CD8-positive, alpha-beta memory T cell (primary cell): Measurements from ENCODE around the gene KCNG4. TPM values are rescaled to one million over a fixed set of nuclear protein-coding genes. Genes with fewer than 3 reads are reported as not detected.

Source experiments
- CTCF ChIA-PET: fragments of 350-600 bp; sonication (Branson Sonifier 250); formaldehyde crosslinking; loops from one replicate; lab custom pipeline; 2021; ENCODE audit warnings: antibody characterized with exemption; lab: Charles Lee
- POLR2A ChIA-PET: fragments of 350-600 bp; sonication (Branson Sonifier 250); formaldehyde crosslinking; loops from one replicate; lab custom pipeline; 2021; ENCODE audit warnings: antibody characterized with exemption; lab: Charles Lee
- DNase-seq, 5 donors: peaks; one replicate each; pipeline versions ENCODE4 v3.0.0 to v3.0.0-alpha.2; 2020 to 2022; ENCODE audit warnings: mixed read lengths in 1 of 5
- H3K27ac ChIP-seq: one replicate; pipeline ENCODE4 v1.7.0; 2013; ENCODE audit warnings: low read depth, mild to moderate bottlenecking, low read length, moderate library complexity
- H3K27me3 ChIP-seq: 2 replicates; pipeline ENCODE4 v1.7.0; 2013; ENCODE audit warnings: low read length, mild to moderate bottlenecking; ENCODE audit not compliant: insufficient read depth, poor library complexity, severe bottlenecking
- H3K36me3 ChIP-seq: 2 replicates; pipeline ENCODE4 v1.7.0; 2013; ENCODE audit warnings: mild to moderate bottlenecking, low read length, moderate library complexity; ENCODE audit not compliant: insufficient read depth
- H3K4me1 ChIP-seq: 2 replicates; pipeline ENCODE4 v1.7.0; 2013; ENCODE audit warnings: mild to moderate bottlenecking, low read length, moderate library complexity; ENCODE audit not compliant: insufficient read depth
- H3K4me3 ChIP-seq: 2 replicates; pipeline ENCODE4 v1.7.0; 2013; ENCODE audit warnings: mild to moderate bottlenecking, low read length
- H3K9me3 ChIP-seq: 2 replicates; pipeline ENCODE4 v1.7.0; 2013; ENCODE audit warnings: mild to moderate bottlenecking, low read length
- H3K27ac Mint-ChIP-seq, 8 donors: one replicate each; pipeline ENCODE4 v1.8.0; 2020 to 2021; ENCODE audit warnings: mixed read lengths in 8 of 8, mild to moderate bottlenecking in 6 of 8, inconsistent platforms in 3 of 8, moderate library complexity in 3 of 8
- H3K27me3 Mint-ChIP-seq, 2 donors: one replicate each; pipeline ENCODE4 v1.8.0; 2020 to 2021; ENCODE audit warnings: mixed read lengths in 2 of 2, mild to moderate bottlenecking in 1 of 2, moderate library complexity in 1 of 2
- H3K36me3 Mint-ChIP-seq, 3 donors: one replicate each; pipeline ENCODE4 v1.8.0; 2020 to 2021; ENCODE audit warnings: mixed read lengths in 3 of 3, inconsistent platforms in 1 of 3, mild to moderate bottlenecking in 1 of 3
- H3K4me1 Mint-ChIP-seq, 3 donors: one replicate each; pipeline ENCODE4 v1.8.0; 2020 to 2021; ENCODE audit warnings: mixed read lengths in 3 of 3, inconsistent platforms in 1 of 3, mild to moderate bottlenecking in 1 of 3
- H3K4me3 Mint-ChIP-seq, 7 donors: one replicate each; pipeline ENCODE4 v1.8.0; 2020 to 2021; ENCODE audit warnings: mixed read lengths in 7 of 7, mild to moderate bottlenecking in 6 of 7, moderate library complexity in 4 of 7, inconsistent platforms in 2 of 7
- H3K9me3 Mint-ChIP-seq, 5 donors: one replicate each; pipeline ENCODE4 v1.8.0; 2020 to 2022; ENCODE audit warnings: mixed read lengths in 5 of 5, mild to moderate bottlenecking in 3 of 5, moderate library complexity in 2 of 5, inconsistent platforms in 1 of 5
- polyA plus RNA-seq: library from polyadenylated mRNA; unstranded; fragments of 300-500 nt; fragmentation: Illumina TruSeq; gene quantifications from one replicate; pipeline ENCODE4 v1.2.3, GENCODE V29; 2021
- total RNA-seq, 2 experiments: library from RNA; stranded (reverse); gene quantifications; one replicate each; pipeline ENCODE4 v1.2.3, GENCODE V29; 2021

Gene KCNG4
- total and polyA plus RNA-seq, 3 experiments from 2014 or later, result not detected

GRCh38 chr16:84260766-84261554 lies 21.1 kb upstream of the KCNG4 start:
- peaks cover 12 to 54% of the 10 kb centered on the region in 2 donors for H3K27me3 Mint-ChIP-seq
- ChIA-PET POLR2A (no interaction called here), CTCF (interaction anchor here (0.5 to 1.1 kb wide), 3 partner anchors 20 to 493 kb away, joined by 3 read pairs; no protein-coding TSS in a partner anchor)
- no peak overlapping the region for H3K4me3 ChIP-seq
- H3K4me1 Mint-ChIP-seq, result no peaks in the 10 kb centered on the region
- no peak overlapping the region for H3K27ac Mint-ChIP-seq
- no peaks in the 10 kb centered on the region for H3K36me3 Mint-ChIP-seq
- no peaks in the 10 kb centered on the region for H3K27me3 ChIP-seq
- no peaks in the 10 kb centered on the region for H3K4me1 ChIP-seq
- H3K9me3 Mint-ChIP-seq, result peaks cover 0 to 2% (median 0%) of the 10 kb centered on the region in 5 donors
- no peaks in the 10 kb centered on the region for H3K9me3 ChIP-seq
- DNase-seq, result no peak
- no peaks in the 10 kb centered on the region for H3K36me3 ChIP-seq
- no peak overlapping the region for H3K4me3 Mint-ChIP-seq
- H3K27ac ChIP-seq, result no peak overlapping the region

DNA sequence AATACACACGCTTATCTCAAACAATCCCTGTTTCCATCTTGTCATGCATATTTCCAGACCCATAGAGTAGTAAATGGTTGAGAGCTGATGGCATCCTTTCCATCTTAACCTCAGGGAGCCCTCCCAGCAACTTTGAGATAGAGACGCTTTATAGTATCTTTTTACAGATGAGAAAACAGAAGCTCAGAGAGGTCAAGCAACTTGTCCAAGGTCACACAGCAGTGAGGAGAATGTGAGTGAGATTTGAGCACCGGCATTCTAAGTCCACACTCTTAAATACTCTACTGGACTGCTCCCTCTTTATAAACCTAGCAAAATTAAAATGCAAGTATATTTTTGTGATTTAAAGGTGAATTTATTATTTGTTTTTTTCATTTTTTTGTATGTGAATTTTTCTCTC lies 19.9 kb upstream of the KCNG4 start:
- Mint-ChIP-seq H3K4me3 (no peak overlapping the region), H3K4me1 (no peaks in the 10 kb centered on the region), H3K36me3 (no peaks in the 10 kb centered on the region), H3K9me3 (peaks cover 0 to 2% (median 0%) of the 10 kb centered on the region in 5 donors), H3K27me3 (peaks cover 12 to 49% of the 10 kb centered on the region in 2 donors), H3K27ac (no peak overlapping the region)
- DNase-seq, result no peak
- Histone ChIP-seq H3K27ac (no peak overlapping the region), H3K36me3 (no peaks in the 10 kb centered on the region), H3K4me3 (no peak overlapping the region), H3K9me3 (no peaks in the 10 kb centered on the region), H3K4me1 (no peaks in the 10 kb centered on the region), H3K27me3 (no peaks in the 10 kb centered on the region)
- ChIA-PET CTCF (interaction anchor here (1.1 kb wide), 2 partner anchors 17 to 495 kb away, joined by 3 read pairs; no protein-coding TSS in a partner anchor), POLR2A (no interaction called here)

GRCh38 chr16:84258266-84258665 lies 18.5 kb upstream of the KCNG4 start:
- Histone ChIP-seq H3K4me3 (no peak overlapping the region), H3K9me3 (no peaks in the 10 kb centered on the region), H3K27me3 (no peaks in the 10 kb centered on the region), H3K27ac (no peak overlapping the region), H3K36me3 (no peaks in the 10 kb centered on the region), H3K4me1 (no peaks in the 10 kb centered on the region)
- ChIA-PET POLR2A (no interaction called here), CTCF (no interaction called here)
- Mint-ChIP-seq H3K27ac (no peak overlapping the region), H3K36me3 (no peaks in the 10 kb centered on the region), H3K4me3 (peak overlapping the region in 1 of 7 donors; percentile 41), H3K27me3 (peaks cover 6 to 49% of the 10 kb centered on the region in 2 donors), H3K4me1 (no peaks in the 10 kb centered on the region), H3K9me3 (peaks cover 0 to 2% (median 0%) of the 10 kb centered on the region in 5 donors)
- no peak for DNase-seq

- H3K27ac Mint-ChIP-seq, result no peak overlapping the region
- no peak overlapping the region for H3K27ac ChIP-seq
- DNase-seq, result no peak
- no peaks in the 10 kb centered on the region for H3K27me3 ChIP-seq
- no peak overlapping the region for H3K4me3 ChIP-seq
- H3K27me3 Mint-ChIP-seq, result peaks cover 10 to 46% of the 10 kb centered on the region in 2 donors
- H3K4me1 ChIP-seq, result no peaks in the 10 kb centered on the region
- CTCF ChIA-PET, result no interaction called here
- H3K36me3 Mint-ChIP-seq, result peaks cover 0 to 2% (median 0%) of the 10 kb centered on the region in 3 donors
- H3K4me3 Mint-ChIP-seq, result no peak overlapping the region
- no peaks in the 10 kb centered on the region for H3K4me1 Mint-ChIP-seq
- H3K9me3 Mint-ChIP-seq, result peaks cover 0 to 2% (median 0%) of the 10 kb centered on the region in 5 donors
- H3K36me3 ChIP-seq, result no peaks in the 10 kb centered on the region
- POLR2A ChIA-PET, result no interaction called here
- no peaks in the 10 kb centered on the region for H3K9me3 ChIP-seq
These were observed 15.4 kb upstream of the KCNG4 start for GRCh38 chr16:84255050-84255810.

DNA sequence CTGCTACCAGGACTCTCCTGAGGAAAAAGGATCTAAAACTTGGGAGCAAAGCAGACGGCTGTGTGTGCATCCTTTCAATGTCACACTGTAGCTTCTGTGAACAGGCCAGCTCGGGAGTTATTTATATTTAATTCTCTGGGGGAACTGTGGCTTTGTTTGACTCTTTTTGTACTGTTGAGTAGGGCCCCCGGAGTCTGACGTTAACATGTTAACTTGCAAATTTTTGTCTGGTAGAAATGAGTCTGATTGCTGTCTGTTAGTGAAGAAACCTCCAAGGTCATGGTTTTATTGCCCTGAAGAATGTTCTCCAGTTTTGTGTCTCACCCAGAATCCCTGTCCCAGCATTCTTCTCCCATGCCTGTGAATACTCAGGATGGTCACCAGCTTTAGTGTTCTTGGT lies 14.2 kb upstream of the KCNG4 start:
- no peak overlapping the region for H3K4me3 ChIP-seq
- ChIA-PET POLR2A (no interaction called here), CTCF (no interaction called here)
- H3K27ac ChIP-seq, result no peak overlapping the region
- Mint-ChIP-seq H3K9me3 (peaks cover 0 to 2% (median 0%) of the 10 kb centered on the region in 5 donors), H3K27ac (no peak overlapping the region), H3K27me3 (peaks cover 12 to 51% of the 10 kb centered on the region in 2 donors), H3K36me3 (peaks cover 0 to 2% (median 0%) of the 10 kb centered on the region in 3 donors), H3K4me1 (no peaks in the 10 kb centered on the region), H3K4me3 (no peak overlapping the region)
- DNase-seq, result no peak
- no peaks in the 10 kb centered on the region for H3K4me1 ChIP-seq
- no peaks in the 10 kb centered on the region for H3K9me3 ChIP-seq
- H3K27me3 ChIP-seq, result no peaks in the 10 kb centered on the region
- H3K36me3 ChIP-seq, result no peaks in the 10 kb centered on the region

DNA sequence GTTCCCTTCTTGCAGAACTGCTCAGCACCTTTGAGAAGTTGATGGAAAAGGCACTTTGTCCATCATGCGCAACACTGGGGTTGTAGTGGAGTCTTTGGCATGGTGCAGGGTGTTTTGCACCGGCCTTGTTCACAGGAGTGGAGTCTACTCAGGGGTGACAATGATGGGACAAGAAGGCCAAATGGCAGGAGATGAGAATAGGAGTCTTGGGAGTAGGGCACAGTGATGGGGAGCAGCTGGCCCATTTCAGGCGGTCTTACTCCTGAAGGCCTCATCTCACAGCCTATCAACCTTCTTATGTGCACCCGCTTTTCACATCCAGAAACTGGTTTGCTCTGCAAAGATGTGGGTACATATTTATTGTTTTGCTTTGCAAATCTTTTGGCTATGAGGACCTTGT lies 13.4 kb upstream of the KCNG4 start:
- Mint-ChIP-seq H3K4me1 (no peaks in the 10 kb centered on the region), H3K27ac (no peak overlapping the region), H3K27me3 (peaks cover 12 to 42% of the 10 kb centered on the region in 2 donors), H3K9me3 (peaks cover 0 to 2% (median 0%) of the 10 kb centered on the region in 5 donors), H3K4me3 (no peak overlapping the region), H3K36me3 (peaks cover 0 to 2% (median 0%) of the 10 kb centered on the region in 3 donors)
- ChIA-PET CTCF (no interaction called here), POLR2A (no interaction called here)
- Histone ChIP-seq H3K4me1 (no peaks in the 10 kb centered on the region), H3K9me3 (no peaks in the 10 kb centered on the region), H3K27ac (no peak overlapping the region), H3K27me3 (no peaks in the 10 kb centered on the region), H3K4me3 (no peak overlapping the region), H3K36me3 (no peaks in the 10 kb centered on the region)
- DNase-seq, result no peak

DNA sequence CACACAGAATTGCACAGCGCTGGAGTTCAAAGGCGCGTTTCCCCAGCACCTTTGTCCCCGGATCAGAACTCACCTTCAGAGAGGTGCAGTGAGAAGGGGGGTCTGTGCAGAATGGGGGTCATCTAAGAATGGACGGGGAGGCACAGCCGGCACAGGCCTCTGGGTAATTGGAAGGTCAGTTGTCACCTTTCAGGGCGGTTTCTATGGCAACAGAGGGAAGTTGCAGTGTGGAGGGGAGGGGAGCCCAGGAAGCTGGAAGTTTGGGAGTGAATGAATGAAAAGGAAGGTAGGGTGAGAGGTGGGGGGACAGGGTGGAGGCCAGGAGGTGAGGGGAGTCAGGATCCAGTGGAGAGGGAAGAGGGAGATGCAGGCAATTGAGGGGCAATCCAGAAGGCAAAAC lies 12.4 kb upstream of the KCNG4 start:
- POLR2A ChIA-PET, result no interaction called here
- Mint-ChIP-seq H3K9me3 (peaks cover 0 to 2% (median 0%) of the 10 kb centered on the region in 5 donors), H3K4me3 (no peak overlapping the region), H3K27me3 (peaks cover 12 to 38% of the 10 kb centered on the region in 2 donors), H3K4me1 (no peaks in the 10 kb centered on the region), H3K27ac (no peak overlapping the region), H3K36me3 (peaks cover 0 to 2% (median 0%) of the 10 kb centered on the region in 3 donors)
- Histone ChIP-seq H3K36me3 (no peaks in the 10 kb centered on the region), H3K4me3 (no peak overlapping the region), H3K9me3 (no peaks in the 10 kb centered on the region), H3K4me1 (no peaks in the 10 kb centered on the region), H3K27me3 (no peaks in the 10 kb centered on the region), H3K27ac (no peak overlapping the region)
- no peak for DNase-seq
- CTCF ChIA-PET, result no interaction called here

- ChIA-PET CTCF (no interaction called here), POLR2A (no interaction called here)
- Histone ChIP-seq H3K36me3 (no peaks in the 10 kb centered on the region), H3K27me3 (no peaks in the 10 kb centered on the region), H3K4me3 (no peak overlapping the region), H3K27ac (no peak overlapping the region), H3K9me3 (no peaks in the 10 kb centered on the region), H3K4me1 (no peaks in the 10 kb centered on the region)
- H3K36me3 Mint-ChIP-seq, result peaks cover 0 to 2% (median 0%) of the 10 kb centered on the region in 3 donors
- H3K4me3 Mint-ChIP-seq, result no peak overlapping the region
- DNase-seq, result no peak
- no peak overlapping the region for H3K27ac Mint-ChIP-seq
- H3K27me3 Mint-ChIP-seq, result peaks cover 12 to 42% of the 10 kb centered on the region in 2 donors
- peaks cover 0 to 3% (median 0%) of the 10 kb centered on the region in 5 donors for H3K9me3 Mint-ChIP-seq
- no peaks in the 10 kb centered on the region for H3K4me1 Mint-ChIP-seq
These were observed 8.0 kb upstream of the KCNG4 start for GRCh38 chr16:84247844-84248243.
